ENCODE data around the gene ZFP62.

The ZFP62 gene

DNA sequence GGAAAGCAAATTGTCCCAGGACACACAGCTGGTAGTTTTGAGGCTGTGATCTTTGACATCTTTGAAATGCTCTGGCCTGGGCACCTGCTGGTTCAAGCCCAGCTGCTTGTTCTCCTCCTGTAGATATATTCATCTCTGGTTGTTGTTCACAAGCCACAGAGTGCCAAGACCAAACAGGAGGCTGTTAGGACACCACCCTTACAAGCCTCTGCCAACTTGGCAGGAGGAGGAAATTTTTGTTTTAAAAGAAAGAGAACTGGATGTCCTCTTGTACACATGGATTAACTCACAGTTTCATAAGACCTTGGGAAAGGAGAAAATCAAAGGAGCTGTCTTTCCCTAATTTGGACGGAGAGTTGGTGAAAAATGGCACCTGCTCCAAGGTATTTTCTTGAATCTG lies 8.5 kb upstream of the ZFP62 start:
- DNase-seq, result peak in 6 of 58 donors; percentile 8 to 39 (median 25)

DNA sequence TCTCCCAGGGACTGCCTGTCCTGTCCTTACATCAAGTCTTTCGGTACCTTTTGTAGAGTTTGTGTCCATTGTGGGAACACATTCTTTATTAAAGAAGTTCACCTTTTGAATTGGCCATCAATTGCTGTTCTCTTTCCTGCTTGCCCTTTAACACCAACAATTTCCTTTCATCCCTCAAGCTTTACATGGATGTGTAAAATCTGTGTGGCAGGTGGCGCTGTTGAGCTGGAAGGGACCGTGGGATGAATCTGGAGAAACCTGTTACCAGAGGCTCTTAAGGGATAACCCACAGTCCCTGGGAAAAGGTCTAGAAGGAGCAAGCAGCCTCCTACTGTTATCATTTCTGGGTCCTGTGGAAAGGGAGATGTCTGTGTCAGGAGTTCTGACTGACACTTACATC lies 7.9 kb upstream of the ZFP62 start:
- peak in 52 of 58 donors; percentile 7 to 82 (median 44) for DNase-seq

DNA sequence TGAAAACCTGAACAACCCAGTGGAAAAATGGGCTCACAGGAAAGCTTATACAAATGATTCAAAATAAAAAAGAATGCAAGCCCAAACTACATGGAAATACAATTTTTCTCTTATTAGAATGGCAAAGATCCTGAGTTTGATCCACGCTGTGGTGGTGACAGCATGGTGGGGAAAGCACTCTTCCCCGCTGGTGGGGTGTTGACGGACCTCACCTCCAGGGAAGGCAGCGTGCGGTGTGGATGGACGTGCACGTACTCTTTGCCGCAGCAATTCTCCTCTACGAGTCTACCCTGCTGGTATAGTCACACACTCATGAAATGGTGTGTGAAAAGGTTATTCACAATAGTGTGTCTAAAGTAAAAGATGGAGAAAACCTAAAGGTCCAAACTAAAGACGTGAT lies 5.9 kb upstream of the ZFP62 start:
- DNase-seq, result no peak

DNA sequence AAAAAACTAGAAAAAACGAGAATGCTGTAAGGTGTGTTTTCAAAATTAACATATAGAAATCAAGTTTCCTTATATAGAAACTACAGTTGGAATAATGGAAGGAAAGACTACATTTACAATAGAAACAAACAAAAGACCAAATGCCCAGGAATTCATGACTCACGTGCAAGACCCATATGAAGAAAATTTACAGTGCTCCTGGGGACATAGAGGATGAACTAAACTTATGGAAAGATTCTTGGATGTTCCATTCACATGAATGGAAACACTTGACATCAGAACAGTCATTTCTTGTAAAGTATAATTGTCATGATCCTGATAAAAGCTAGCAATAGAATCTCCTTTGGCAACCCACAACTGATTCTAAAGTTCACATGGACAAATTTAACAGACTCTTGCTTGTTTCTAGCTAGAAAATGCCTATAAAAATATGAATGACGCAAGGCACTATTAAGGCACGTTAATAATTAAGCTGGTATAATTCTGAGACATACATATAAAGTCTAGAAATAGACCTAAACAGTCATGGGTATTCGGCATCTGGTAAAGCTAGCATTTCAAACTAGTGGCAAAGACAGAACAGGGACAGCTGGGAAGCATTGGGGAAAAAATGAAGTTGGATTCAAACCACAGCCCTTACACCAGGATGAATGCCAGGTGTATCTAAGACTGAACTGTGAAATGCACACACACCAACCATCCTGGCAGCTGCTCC lies 5.1 kb upstream of the ZFP62 start:
- peak in 1 of 58 donors; percentile 11 for DNase-seq

DNA sequence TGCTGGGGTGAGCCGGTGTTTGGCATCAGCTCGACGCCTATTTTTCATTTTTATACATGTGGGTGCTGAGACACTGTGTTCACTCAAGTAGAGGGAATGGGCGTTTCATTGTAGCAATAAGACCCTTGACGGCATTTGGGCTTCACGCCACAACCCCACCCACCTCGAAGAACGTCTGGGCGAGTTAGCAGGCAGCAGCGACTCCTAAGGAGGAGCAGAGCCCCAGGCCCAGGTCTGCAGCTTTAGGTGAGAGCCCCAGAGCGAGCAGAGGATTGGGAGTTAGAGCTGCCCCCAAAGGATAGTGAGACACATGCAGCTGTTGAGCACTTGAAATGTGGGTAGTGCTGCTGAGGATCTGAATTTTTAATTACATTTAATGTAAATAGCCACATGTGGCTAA lies 1.6 kb upstream of the ZFP62 start:
- no peak for DNase-seq

DNA sequence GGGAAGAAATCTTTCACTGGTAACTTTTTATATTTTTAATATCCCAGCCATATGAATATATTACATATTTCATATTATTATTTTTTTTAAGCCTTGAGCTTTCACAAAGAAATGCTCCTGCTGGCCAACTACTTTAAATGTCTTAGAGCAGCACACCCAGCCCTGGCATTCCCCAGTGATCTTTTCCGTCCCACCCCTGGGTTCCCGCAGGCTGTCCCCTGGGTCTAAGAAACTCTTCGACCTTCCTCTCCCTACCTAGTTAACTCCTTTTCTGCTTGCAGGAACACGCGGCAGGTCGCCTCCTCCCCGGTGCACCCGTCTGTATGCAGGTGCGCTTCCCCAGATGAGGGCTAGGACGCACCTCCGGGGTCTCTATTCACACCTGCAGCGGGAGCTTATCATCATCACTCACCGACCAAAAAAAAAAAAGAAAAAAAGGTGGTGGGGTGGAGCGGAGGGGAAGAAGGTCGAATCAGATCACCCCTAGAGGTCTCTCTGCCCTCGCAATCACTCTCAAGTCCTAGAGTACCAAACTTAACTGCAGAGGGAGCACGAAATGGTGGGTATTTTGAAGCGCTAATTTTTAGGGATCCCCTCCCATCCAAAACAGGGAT lies 696 bp downstream of the ZFP62 start:
- DNase-seq, result no peak

DNA sequence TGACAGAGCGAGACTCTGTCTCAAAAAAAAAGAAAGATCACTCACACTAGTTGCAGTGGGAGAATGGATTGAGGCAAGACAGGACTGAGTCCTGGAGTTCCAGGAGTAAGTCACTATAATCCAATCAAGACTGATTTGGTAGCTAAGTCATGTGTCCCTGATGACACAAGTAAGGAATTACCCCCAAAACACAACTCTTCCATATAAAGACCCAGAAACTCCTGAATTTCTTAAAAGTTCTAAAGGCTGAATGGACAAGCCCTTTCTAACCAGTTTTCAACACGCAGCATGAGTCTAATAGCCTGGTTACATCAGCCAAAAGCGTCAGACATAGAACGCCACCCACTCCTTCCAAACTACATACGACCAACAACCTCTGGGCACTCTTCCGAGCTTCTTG lies 2.5 kb downstream of the ZFP62 start:
- no peak for DNase-seq

DNA sequence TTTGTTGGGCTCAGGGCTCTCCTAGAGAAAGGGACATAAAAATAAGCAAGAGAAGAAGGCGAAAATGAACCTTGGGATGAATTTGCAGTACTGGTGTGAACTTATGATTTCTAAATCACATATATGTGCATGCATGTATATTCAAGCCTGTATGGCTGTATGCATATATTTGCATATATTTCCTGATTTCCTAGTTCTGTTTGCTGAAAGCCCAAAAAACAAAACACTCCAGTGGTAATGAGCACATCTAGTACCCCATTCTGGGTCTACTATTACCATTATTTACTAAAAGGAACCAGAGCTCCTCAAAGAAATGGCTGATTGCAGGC lies 7.3 kb downstream of the ZFP62 start:
- DNase-seq, result no peak

DNA sequence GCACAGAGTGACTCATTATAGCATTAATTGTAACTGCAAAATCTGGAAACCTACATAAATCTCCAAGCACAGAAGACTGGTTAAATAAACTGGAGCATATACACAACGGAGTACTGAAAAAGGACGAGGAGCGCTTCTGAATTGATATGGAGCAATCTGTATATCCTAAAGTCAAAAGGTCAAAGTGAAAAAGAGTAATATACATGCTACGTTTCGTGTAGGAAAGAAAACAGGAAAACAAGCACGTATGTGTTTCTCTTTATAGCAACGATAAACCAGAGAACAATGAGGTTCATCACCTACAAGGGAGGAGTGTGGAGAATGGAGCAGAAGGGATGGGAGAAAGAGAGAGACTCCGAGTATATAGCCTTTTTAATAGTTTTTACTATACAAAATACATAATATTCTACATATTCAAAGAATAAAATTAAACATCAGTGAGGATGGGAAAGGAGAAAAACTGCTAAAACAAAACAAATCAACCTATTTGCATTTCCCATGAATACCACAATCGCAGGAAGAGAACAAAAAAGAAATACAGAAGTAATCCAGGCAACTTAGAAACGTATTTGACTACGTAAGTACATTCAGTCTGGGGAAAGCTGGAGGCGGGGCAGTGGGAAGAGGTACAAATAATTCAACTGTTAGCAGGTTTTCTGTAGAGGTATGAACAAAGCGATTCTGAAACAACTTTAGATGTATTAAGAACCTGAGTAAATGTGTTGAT lies 7.8 kb downstream of the ZFP62 start:
- DNase-seq, result no peak

DNA sequence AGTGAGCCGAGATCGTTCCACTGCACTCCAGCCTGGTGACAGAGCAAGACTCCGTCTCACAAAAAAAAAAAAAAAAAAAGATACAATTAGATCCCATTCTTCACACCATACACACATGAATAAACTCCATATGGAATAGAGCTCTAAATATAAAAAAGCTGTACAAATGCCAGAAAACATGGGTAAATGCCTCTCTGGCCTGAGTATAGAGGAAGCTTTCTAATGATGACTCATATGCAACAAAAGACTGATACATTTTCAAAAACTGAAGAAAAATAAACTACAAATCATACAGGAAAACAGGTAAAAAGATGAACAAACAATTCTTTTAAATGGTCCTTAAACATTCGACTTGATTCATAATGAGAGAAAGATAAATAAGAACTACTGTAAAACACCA lies 8.6 kb downstream of the ZFP62 start:
- no peak for DNase-seq

DNA sequence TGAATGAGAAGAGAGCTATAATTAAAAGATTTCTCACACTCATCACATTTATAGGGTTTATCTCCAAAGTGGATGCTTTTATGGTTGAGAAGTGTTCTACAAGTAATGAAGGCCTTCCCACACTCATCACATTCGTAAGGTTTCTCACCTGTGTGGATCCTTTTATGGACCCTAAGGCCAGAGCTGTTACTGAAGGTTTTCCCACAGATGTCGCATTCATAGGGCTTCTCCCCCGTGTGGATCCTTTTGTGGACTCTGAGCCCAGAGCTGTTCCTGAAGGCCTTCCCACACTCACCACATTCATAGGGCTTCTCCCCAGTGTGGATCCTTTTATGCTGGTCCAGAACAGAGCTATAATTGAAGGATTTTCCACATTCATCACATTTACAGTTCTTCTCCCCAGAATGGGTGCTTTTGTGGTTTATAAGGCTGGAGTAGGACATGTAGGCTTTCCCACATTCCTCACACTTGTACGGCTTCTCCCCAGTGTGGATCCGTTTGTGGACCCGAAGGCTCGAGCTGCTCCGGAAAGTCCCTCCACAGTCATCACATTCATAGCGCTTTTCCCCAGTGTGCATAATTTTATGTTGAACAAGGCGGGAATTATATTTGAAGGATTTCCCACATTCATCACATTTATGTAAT lies 10.5 kb downstream of the ZFP62 start:
- DNase-seq, result no peak

DNA sequence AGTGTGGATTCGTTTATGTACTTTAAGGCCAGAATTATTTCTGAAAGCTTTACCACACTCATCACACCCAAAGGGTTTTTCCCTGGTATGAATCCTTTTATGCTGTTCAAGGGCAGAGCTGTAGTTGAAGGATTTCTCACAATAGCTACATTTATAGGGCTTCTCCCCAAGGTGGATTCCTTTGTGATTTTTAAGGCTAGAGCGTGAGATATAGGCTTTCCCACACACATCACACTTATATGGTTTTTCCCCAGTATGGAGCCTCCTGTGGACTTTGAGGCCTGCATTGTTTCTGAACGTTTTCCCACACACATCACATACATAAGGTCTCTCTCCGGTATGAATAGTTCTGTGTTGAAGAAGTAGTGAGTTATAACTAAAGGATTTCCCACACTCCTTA lies 11.2 kb downstream of the ZFP62 start:
- DNase-seq, result no peak

DNA sequence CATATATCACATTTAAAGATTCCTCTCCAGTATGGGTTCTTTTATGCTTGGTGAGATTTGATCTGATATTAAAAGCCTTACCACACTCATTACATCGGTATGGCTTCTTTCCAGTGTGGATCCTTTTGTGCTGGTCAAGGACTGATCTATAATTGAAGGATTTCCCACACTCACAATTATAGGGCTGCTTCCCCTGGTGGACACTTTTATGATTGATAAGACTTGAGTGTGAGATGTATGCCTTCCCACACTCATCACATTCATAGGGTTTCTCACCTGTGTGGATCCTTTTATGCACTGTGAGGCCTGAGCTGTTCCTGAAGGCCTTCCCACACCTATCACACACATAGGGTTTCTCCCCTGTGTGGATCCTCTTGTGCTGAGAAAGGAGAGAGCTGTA lies 12.2 kb downstream of the ZFP62 start:
- DNase-seq, result no peak

DNA sequence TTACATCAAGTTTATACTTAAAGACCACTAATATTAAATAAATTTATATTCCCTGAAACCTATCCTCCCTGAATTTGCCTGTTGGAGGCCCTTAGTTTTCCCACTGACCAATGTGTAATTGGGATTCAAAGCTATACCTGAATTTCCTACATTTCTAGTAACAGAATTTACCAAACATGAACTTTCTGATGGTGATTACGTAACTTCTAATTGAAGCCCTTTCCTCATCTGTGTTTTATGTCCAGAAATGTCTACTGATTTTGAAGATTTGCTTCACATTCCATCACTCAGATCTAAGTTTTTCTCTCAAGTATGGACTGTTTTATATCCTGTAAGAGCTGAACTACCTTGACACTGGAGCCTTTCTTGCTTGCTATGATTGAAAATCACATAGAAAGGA lies 12.8 kb downstream of the ZFP62 start:
- DNase-seq, result no peak

DNA sequence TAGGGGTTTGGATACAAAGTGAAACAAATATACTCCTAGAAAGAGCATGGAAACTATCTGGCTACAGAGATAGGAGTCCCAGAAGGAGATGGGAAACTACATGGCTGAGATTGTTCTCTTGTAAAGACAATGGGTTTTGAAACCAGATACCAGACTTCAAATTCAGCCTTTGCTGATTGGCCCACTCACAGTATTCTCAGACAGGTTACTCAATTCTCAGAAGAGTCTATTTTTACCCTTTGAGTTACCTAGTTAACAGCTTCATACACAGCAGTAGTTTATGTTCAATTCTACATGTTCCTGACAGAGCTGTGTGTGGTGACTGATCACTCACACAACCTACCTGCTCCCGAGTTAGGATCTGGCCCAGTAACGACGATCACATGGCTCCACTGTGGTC lies 14.1 kb downstream of the ZFP62 start:
- no peak for DNase-seq

DNA sequence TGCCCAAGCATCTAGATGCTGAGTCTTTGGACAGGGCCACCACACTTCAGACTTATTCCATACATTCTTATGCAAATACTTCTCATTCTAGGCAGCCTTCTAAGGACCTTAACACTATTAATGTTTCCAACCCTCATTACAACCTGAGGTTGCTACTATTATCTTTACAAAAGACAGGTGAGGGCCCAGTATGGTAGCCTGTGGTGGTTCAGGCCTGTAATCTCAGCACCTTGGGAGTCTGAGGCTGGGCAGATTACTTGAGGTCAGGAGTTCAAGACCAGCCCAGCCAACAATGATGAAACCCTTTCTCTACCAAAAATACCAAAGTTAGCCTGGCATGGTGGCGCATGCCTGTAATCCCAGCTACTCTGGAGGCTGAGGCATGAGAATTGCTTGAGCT lies 16.2 kb downstream of the ZFP62 start:
- no peak for DNase-seq

DNA sequence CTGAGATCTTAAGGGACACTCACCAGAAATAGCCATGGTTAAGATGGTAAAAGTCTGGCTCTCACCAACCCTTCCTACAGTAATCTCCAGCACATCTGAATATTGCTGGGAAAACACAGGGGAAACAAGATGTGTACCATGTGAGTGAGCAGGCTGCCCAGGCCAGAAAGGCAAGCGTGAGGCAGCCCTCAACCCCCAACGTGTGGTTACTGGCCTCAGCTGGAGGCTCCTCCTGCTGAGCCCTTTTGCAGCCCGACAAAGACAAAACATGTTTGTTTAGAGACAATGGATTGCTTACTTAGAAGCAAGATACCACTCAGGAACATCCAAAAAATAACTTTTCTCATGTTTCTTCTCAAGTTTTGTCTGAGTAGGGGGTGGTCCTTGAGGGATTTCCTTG lies 16.6 kb downstream of the ZFP62 start:
- no peak for DNase-seq

DNA sequence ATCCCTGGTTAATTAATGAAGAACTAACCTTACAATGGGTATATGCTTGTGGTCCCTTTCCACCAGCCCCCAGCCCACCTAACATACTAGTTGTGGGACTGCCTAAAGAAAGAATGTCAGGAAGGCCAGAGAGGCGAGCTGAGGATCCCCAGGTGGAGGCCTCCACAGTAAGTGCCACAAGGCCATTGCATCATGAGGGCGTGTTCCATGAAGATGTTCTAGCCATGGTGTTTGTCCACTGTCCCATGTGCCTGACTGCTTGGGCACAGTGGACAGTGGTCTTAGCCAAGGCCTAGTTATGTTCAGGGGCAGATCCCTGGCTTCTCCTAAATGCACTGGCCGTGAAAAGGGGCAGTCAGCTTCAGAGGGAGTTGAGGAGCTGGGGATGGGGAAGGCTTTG lies 21.1 kb downstream of the ZFP62 start:
- DNase-seq, result no peak

DNA sequence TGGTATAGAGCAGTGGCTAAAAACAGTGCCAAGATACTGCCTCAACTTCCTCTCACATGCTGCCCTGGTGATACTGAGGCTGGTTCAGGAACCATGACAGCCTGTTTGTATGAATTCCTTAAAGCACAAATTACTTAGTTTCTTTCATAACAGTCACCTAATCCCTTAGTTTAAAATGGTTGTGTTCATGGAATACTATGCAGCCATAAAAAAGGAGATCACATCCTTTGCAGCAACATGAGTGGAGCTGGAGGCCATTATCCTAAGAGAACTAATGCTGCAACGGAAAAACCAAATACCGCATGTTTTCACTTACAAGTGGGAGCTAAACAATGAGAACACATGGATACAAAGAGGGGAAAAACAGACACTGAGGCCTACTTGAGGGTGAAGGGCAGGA lies 21.8 kb downstream of the ZFP62 start:
- no peak for DNase-seq

DNA sequence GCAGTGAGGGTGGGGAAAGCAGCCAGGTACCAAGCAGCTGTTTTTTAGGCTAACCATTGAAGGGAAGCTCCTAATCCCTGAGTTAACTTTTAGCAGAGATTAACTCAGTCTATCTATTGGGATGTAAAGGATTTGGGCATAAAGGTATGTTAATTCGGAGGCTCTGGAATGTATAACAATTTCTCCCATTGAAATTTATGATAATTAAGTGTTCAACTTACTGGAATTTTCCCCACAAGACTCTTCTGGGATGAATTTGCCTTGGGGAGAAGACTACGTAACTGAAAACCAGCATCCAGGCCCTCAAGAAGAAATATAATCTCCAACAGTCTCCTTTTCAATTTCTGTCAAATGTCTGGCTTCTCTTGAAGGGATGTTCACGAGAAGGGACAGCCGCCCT lies 23.6 kb downstream of the ZFP62 start:
- no peak for DNase-seq

DNA sequence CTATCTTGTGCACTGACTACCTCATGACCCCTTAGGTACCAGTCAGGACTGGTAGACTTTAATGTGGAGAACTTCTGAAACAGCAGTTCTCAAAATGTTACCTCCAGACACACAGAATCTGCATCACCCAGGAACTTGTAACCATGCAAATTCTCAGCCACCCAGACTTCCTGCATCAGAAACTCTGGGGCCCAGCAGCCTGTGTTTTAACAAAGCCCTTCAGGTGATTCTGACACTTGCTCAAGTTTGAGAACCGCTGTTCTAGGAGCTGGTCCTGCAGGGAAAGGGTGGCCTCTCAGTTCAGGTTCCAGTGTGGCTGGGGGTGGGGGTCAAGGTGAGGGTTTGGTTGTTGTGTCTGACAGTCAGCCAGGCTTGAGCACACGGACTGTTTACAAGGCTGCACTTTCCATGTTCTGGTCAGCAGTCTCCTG lies 28.4 kb downstream of the ZFP62 start:
- no peak for DNase-seq
